ENCODE data around the gene EVA1B.

DNA sequence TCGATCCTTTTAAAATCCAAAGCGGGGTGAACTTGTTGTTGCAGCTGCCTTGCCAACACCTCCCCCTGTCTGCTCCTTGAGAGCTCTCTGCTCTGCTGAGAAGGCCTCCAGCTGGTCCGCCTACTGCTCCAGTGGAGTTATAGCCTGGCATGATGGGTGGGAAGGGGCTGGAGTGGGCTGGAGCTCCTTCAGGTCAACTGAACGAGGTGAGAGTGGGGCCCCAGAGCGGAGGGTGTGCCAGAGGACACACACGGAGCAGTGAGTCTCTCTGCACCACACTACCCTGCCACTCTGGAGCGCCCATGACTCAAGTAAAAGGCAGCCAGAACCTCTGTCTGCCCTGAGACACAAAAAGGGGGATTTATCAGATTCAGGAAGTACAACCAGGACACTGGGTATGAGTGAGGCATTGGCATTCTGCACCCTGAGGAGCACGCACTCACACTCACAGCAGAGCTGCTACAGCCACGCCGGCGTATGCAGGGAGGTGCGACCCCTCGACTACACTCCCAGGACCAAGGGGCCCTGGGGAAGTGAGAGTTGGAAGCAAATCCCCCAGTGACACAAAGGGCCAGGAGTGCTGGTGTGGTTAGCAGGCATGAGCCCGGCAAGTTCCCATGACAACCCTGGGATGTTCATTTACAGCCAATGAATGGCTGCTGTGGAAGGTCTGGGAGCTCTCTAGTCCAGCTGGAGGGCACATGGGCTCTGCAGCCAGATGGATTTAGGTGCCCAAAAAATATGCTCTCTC is 28.0 kb upstream of the EVA1B start:
- TF ChIP-seq EZH2 (IDR thresholded peaks at IDR 0.05) (no peak), CTCF (IDR thresholded peaks at IDR 0.05 in 2 of 3, conservative IDR thresholded peaks at IDR 0.05 in 1 of 3; ENCODE audit: borderline replicate concordance in 1 of 3, insufficient read depth in 1 of 3, low read depth in 2 of 3, low read length in 2 of 3) (no peak)
